HT1080 (cell line): ENCODE results near the gene AGBL4. TPM values are rescaled to one million over a fixed set of nuclear protein-coding genes. Genes with fewer than 3 reads are reported as not detected.

ENCODE experiments used
- DNase-seq: peaks from one replicate; pipeline ENCODE4 v3.0.0-alpha.2; 2015; ENCODE audit warnings: low read depth
- small RNA-seq: library from RNA; depleted of rRNA; stranded (forward); fragments of <200 nt; gene quantifications from one replicate; pipeline ENCODE3, GENCODE V24; 2014
- total RNA-seq: library from RNA; depleted of rRNA; stranded (reverse); fragments of >200 nt; shearing (Covaris generic); gene quantifications from 2 replicates; pipeline ENCODE4 v1.2.3, GENCODE V29; 2014; rRNA removed

The AGBL4 gene
- total RNA-seq, 1 experiment from 2014 or later: not detected

DNA sequence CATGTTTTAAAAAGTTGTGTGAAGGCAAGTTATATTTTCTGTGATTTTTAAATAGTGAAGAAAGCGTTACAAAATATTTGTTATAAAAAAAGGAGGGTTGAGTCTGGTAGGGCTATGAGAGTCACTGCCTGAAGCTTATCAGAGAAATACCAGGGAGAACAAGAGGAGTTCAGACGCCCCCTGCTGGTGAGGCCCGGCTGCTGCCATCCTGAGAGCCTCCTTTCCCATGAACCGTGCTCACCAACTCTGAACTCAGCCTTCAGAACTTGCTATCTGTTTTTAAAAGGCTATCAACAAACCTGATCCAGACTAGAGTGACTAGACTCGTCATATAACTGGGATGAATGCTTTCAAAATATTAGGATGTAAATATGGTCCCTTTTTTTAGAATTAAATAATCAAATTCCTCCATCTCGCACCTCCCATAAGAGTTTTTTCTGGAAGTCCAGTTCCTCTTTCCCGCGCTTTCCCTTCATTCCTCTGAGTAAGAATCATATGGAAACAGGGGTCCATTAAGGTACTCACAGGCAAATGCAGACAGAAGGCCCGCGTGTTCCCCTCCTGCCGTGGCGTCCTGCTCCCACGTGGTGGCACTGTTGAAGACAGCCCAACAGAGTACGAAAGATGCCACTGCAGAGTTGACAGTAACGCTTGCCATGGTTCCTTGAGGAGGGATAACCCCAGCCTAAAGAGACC is 1525.5 kb downstream of the AGBL4 start:
- DNase-seq: peak; percentile 69

DNA sequence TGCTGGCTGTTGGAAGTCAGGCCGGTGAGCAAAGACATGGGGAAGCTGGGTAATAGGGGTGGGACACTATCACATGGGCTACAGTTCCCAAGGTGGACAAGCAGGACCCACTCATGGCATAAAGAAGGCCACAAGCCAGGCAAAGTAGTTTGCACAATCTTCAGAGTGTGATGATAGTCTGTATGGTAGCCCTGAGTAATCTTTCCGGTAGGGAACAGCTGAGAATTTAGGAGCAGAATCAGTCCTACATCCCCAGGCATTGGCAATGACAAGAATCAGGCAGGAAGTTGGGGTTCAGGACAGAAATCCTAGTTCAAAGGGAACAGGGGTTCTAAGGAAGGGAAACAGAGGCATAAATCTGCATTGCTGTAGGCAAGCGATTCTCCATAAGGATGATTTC is 1527.8 kb downstream of the AGBL4 start:
- no peak for DNase-seq

DNA sequence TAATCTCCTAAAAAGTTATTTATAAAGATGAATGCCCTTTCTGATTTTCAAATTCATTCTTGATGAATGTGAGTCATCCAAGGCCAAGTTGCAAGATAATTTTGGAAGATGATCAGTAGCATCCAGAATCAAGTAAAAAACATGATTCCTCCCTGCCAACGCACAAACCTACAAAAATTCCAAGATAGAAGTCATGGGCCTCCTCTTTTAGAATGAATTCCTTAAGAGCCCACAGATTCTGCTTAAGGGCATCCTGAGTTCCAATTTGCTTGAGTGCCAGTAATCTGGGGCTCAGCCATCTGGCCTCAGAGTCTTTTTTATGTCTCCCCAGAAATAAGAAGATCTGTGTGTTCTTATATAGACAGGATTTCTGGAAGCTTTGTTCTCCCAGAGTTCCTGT is 1528.6 kb downstream of the AGBL4 start:
- no peak for DNase-seq

DNA sequence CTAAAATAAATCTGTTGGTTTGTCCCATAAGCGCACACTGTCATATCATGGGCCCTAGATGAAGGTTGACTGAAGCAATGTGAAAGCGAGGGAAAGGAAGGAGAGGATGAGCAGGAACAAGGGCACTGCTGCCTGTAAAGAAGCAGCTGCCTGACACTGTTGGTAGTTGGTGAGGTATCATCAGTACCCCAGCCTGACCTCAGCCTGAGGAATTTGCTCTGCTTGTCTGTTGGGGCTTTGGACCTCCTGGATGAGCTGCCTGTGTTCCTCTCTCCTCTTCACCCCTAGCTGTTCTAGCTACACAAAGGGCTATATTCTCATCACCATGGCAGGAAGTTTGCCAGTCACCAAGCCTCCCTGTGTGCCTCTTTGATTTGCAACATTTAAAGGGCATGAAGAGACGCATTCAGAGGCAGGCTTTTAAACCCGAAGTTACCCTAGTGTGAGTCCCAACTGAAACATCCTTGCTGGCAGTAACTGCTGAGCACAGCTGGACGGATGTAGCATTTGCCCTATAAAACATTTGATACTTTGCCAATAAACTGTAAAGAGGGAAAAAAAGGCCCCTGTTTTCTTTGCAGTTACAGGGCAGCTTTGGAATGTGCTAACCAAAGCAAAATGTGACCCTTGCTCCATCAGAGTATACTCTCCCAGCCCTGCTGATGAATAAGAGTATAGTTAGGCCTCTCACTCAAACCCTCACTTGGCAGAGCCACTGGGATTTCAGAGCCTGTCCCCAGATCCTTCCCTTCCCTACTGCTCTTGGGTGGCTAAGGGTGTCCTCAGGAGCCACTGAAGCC is 1529.6 kb downstream of the AGBL4 start:
- DNase-seq: peak; percentile 60

DNA sequence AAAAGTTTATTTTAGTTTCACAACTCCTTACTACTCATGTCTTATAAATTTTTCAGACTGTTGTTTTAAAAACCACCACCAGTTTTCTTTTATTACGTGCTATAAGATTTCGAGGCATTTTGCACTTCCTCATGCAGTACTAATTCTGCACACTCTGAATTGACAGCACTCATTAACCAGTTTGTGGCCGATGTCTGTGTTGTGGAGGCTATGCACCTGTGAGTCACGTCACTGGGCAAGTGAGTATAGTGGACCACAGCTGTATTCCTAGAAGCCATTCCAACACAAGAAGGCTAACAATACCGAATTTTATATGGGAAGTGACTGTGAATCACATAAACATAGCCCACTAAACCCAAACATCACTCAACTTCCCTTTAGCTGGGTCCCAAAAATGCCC is 1530.7 kb downstream of the AGBL4 start:
- DNase-seq: no peak

DNA sequence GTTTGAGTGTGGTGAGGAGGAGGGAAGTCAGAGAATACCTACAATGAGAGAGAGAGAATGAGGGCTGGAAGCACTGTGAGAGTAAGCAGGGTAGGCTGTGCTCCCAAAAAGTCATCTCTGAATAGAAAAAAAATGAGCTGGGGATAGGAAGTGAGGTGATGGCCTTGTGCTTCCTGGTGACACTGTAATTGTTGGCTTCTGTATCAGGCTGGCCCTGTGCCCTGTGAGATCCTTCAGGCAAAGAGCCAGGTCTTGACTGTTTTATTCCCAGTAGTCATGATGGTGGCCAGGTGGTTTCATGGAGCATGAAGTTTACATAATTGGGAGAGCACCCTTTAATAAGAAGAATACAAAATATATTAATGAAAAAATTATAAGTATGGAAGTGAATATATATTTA is 1531.4 kb downstream of the AGBL4 start:
- no peak for DNase-seq

DNA sequence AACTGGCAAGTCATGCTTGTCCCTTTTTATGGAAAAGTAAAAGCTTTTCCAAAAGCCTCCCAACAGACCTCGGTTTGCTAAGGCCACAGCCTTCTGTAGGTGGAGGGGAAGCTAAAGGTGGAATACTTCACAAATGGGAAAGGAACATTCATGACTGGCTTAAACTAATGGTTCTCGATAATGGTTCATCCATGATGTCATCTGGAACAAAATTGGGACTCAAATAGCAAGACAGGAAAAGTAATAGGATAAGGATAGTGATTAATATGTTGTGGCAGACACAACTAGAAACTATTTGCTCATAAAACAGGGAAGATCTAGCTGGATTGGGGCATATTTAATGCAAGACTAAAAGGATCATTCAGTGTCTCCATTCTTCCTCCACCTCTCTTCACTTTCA is 1535.0 kb downstream of the AGBL4 start:
- DNase-seq: no peak

Small RNA genes lying within 50 kb of the gene (small RNA-seq; reads per million reads assigned to genes)
- not detected for gene AL390023.1

Other genes with a start within 250 kb of the AGBL4 start
- gene ELAVL4, start 85.0 kb upstream of the AGBL4 start, total RNA-seq: 0.03 and 0.14 TPM in 2 replicates